IMR-90 (cell line): Measurements from ENCODE around the gene BPIFB1. TPM values are rescaled to one million over a fixed set of nuclear protein-coding genes. Genes with fewer than 3 reads are reported as not detected.

Source experiments
- ATAC-seq: fragments of 200-7000 bp; cut with Tn5 transposase; 2 replicates; pipeline ENCODE4 v1.9.1; 2020; ENCODE audit warnings: low read depth, mild to moderate bottlenecking, moderate library complexity
- BruUV-seq: library from RNA; stranded (reverse); fragments of 400-500 nt; replicated peaks from 2 replicates; lab custom pipeline; 2021; lab: Mats Ljungman, UMichigan
- CTCF ChIA-PET: fragments of 300-600 bp; formaldehyde crosslinking; extraction: SDS; loops from one replicate; lab custom pipeline; 2021; ENCODE audit warnings: antibody characterized with exemption; lab: Yijun Ruan, JAX
- POLR2A ChIA-PET: fragments of 300-600 bp; sonication (Branson Sonifier 250); formaldehyde crosslinking; loops from one replicate; lab custom pipeline; 2022; ENCODE audit warnings: antibody characterized with exemption; ENCODE audit not compliant: unreplicated experiment; lab: Charles Lee
- DNase-seq: peaks from one replicate; pipeline ENCODE4 v3.0.0; 2013
- H2AFZ ChIP-seq: replicated peaks from 2 replicates; pipeline ENCODE3; 2013; ENCODE audit warnings: low read length, mild to moderate bottlenecking; ENCODE audit not compliant: poor library complexity
- H2AK5ac ChIP-seq: 2 replicates; pipeline ENCODE4 v1.6.1; 2013; ENCODE audit warnings: low read depth, low read length, inconsistent platforms
- H2AK9ac ChIP-seq: replicated peaks from 2 replicates; pipeline ENCODE3; 2013; ENCODE audit warnings: mild to moderate bottlenecking, low read depth, low read length, moderate library complexity; ENCODE audit not compliant: poor library complexity
- H2BK120ac ChIP-seq: 2 replicates; pipeline ENCODE4 v1.6.1; 2013; ENCODE audit warnings: low read depth, low read length, inconsistent platforms
- H2BK15ac ChIP-seq: 3 replicates; pipeline ENCODE4 v1.6.1; 2013; ENCODE audit warnings: low read depth, low read length, inconsistent platforms
- H2BK20ac ChIP-seq: 2 replicates; pipeline ENCODE4 v1.6.1; 2013; ENCODE audit warnings: low read depth, mild to moderate bottlenecking, inconsistent platforms, low read length, moderate library complexity
- H2BK5ac ChIP-seq: 2 replicates; pipeline ENCODE4 v1.6.1; 2013; ENCODE audit warnings: mild to moderate bottlenecking, low read depth, low read length, inconsistent platforms; ENCODE audit not compliant: poor library complexity, severe bottlenecking
- H3K14ac ChIP-seq: replicated peaks from 2 replicates; pipeline ENCODE4 v1.6.1; 2013; ENCODE audit warnings: low read depth, low read length, inconsistent platforms
- H3K18ac ChIP-seq: 2 replicates; pipeline ENCODE4 v1.6.1; 2013; ENCODE audit warnings: low read depth, low read length, control low read depth
- H3K23ac ChIP-seq: 2 replicates; pipeline ENCODE4 v1.6.1; 2013; ENCODE audit warnings: low read depth, low read length, inconsistent platforms
- H3K27ac ChIP-seq: 2 replicates; pipeline ENCODE4 v1.5.1; 2013; ENCODE audit warnings: mild to moderate bottlenecking, control low read depth, low read length; ENCODE audit not compliant: insufficient read depth
- H3K27me3 ChIP-seq: 2 replicates; pipeline ENCODE4 v1.6.1; 2013; ENCODE audit warnings: low read length; ENCODE audit not compliant: control insufficient read depth, insufficient read depth
- H3K36me3 ChIP-seq: 2 replicates; pipeline ENCODE4 v1.6.1; 2013; ENCODE audit warnings: low read length, mixed read lengths; ENCODE audit not compliant: control insufficient read depth, insufficient read depth
- H3K4ac ChIP-seq: 2 replicates; pipeline ENCODE4 v1.6.1; 2013; ENCODE audit warnings: low read depth, low read length, inconsistent platforms
- H3K4me1 ChIP-seq: 2 replicates; pipeline ENCODE4 v1.6.1; 2013; ENCODE audit warnings: low read length, mixed read lengths; ENCODE audit not compliant: control insufficient read depth, insufficient read depth
- H3K4me2 ChIP-seq: 2 replicates; pipeline ENCODE4 v1.6.1; 2013; ENCODE audit warnings: low read depth, mild to moderate bottlenecking, control low read depth, low read length, moderate library complexity
- H3K4me3 ChIP-seq: 2 replicates; pipeline ENCODE4 v1.5.1; 2013; ENCODE audit warnings: low read depth, mild to moderate bottlenecking, control low read depth, low read length, moderate library complexity; ENCODE audit not compliant: insufficient read depth
- H3K56ac ChIP-seq: 2 replicates; pipeline ENCODE4 v1.6.1; 2013; ENCODE audit warnings: low read length, inconsistent platforms; ENCODE audit not compliant: insufficient read depth; ENCODE audit errors: extremely low read depth
- H3K79me1 ChIP-seq, 2 experiments: 2 replicates each; pipeline ENCODE4 v1.6.1; 2013; ENCODE audit warnings: low read length in 2 of 2, inconsistent platforms in 1 of 2, low read depth in 1 of 2
- H3K9ac ChIP-seq: 2 replicates; pipeline ENCODE4 v1.6.1; 2013; ENCODE audit warnings: low read depth, low read length, control low read depth
- H3K9me1 ChIP-seq: 2 replicates; pipeline ENCODE4 v1.6.1; 2013; ENCODE audit warnings: low read length, inconsistent platforms; ENCODE audit not compliant: insufficient read depth
- H3K9me3 ChIP-seq: 2 replicates; pipeline ENCODE4 v1.6.1; 2013; ENCODE audit warnings: low read length; ENCODE audit not compliant: control insufficient read depth, insufficient read depth
- H4K20me1 ChIP-seq: 2 replicates; pipeline ENCODE4 v1.6.1; 2013; ENCODE audit warnings: low read length, inconsistent platforms; ENCODE audit not compliant: insufficient read depth
- H4K5ac ChIP-seq: 2 replicates; pipeline ENCODE4 v1.6.1; 2013; ENCODE audit warnings: mild to moderate bottlenecking, low read depth, low read length, control low read depth
- H4K8ac ChIP-seq, 2 experiments: 2 replicates each; pipeline ENCODE4 v1.6.1; 2013; ENCODE audit warnings: low read depth in 2 of 2, low read length in 2 of 2, control low read depth in 1 of 2, inconsistent platforms in 1 of 2
- H4K91ac ChIP-seq: 2 replicates; pipeline ENCODE4 v1.6.1; 2013; ENCODE audit warnings: low read depth, low read length, inconsistent platforms; ENCODE audit not compliant: insufficient read depth
- FOS ChIP-seq: fragments of 150-350 bp; IDR thresholded peaks from 2 replicates; pipeline ENCODE4 v1.6.1; 2016; ENCODE audit warnings: low read depth, low read length
- WGBS, 2 experiments: methylation state at CpG; one replicate each; pipeline versions ENCODE4 v1.1.5 to v1.1.7; 2013; ENCODE audit warnings: missing lambda C conversion rate in 2 of 2; ENCODE audit not compliant: insufficient read length in 1 of 2; ENCODE audit errors: extremely low coverage in 2 of 2; 5-methylcytosine and 5-hydroxymethylcytosine counted together
- dilution Hi-C: fragments of 300-500 bp; cut with HindIII; formaldehyde crosslinking; loops from one replicate; pipeline ENCODE4 v1.14.3; 2018; ENCODE audit warnings: low sequenced_read_pairs; ENCODE audit not compliant: unreplicated experiment
- in situ Hi-C: fragments of 300-500 bp; cut with MboI; formaldehyde crosslinking; loops from 3 replicates; pipeline ENCODE4 v1.14.3; 2019; ENCODE audit warnings: low sequenced_read_pairs, inconsistent platforms, mixed read lengths
- intact Hi-C: fragments of 100-400 bp; cut with micrococcal nuclease; formaldehyde crosslinking; loops from 2 replicates; pipeline ENCODE4 v1.10.0; 2022
- polyA plus RNA-seq, 3 experiments: library from polyadenylated mRNA; depleted of rRNA; stranded (reverse); fragments of >200 nt; gene quantifications; 2 replicates each; pipeline ENCODE4 v1.2.3, GENCODE V29; 2012; ENCODE audit warnings: low replicate concordance in 1 of 3
- total RNA-seq: library from RNA; depleted of rRNA; stranded (reverse); fragments of >200 nt; gene quantifications from 2 replicates; pipeline ENCODE4 v1.2.3, GENCODE V29; 2012

BPIFB1 gene
- total and polyA plus RNA-seq, 2 of the 4 experiments (the other 2 are of a cell fraction): not detected

- Histone ChIP-seq H2AFZ (no peak overlapping the region), H3K23ac (no peak overlapping the region), H2BK5ac (no peak overlapping the region), H3K27me3 (peaks cover 23% of the 10 kb centered on the region), H2BK20ac (no peak overlapping the region), H3K4me2 (no peak overlapping the region), H3K56ac (no peak overlapping the region), H2BK120ac (no peak overlapping the region), H3K18ac (no peak overlapping the region), H3K9me3 (no peaks in the 10 kb centered on the region), H2AK9ac (no peak overlapping the region), H3K14ac (no peak overlapping the region), H2AK5ac (no peak overlapping the region), H2BK15ac (no peak overlapping the region), H3K9me1 (no peaks in the 10 kb centered on the region), H3K79me1 (no peaks in the 10 kb centered on the region), H4K8ac (no peak overlapping the region), H3K36me3 (no peaks in the 10 kb centered on the region), H4K5ac (no peak overlapping the region), H3K27ac (no peak overlapping the region), H4K20me1 (no peaks in the 10 kb centered on the region), H3K4ac (no peak overlapping the region), H3K9ac (no peak overlapping the region), H3K4me1 (no peaks in the 10 kb centered on the region), H4K91ac (no peak overlapping the region), H3K4me3 (no peak overlapping the region)
- ChIA-PET CTCF (interaction anchor here (0.6 kb wide), 1 partner anchor 455 kb away, joined by 3 read pairs; the partner anchor contains the start of gene MAPRE1), POLR2A (no interaction called here)
- WGBS, 2 experiments: no CpG with 5 or more reads among the region's 8 CpGs
- in situ Hi-C loops: no loop called here
- BruUV-seq: no TSS peak
- DNase-seq (no peak), ATAC-seq (no peak)
- dilution Hi-C loops: no loop called here
- no peak for TF ChIP-seq FOS
- intact Hi-C loops: no loop called here
These were observed 7.8 kb upstream of the BPIFB1 start for GRCh38 chr20:33275215-33275614.
